AG10803 (cell line): ENCODE results near the gene VPS25.

Experiments used
- DNase-seq: peaks from one replicate; pipeline ENCODE4 v3.0.0; 2010; ENCODE audit warnings: low read depth
- H3K4me3 ChIP-seq: 2 replicates; pipeline ENCODE4 v1.5.1; 2011; ENCODE audit warnings: mild to moderate bottlenecking, low read length, control low read depth
- TF ChIP-seq, protein P1 (sequence below): conservative IDR thresholded peaks from 2 replicates; pipeline ENCODE4 v1.5.1; 2011; ENCODE audit warnings: mild to moderate bottlenecking, low read length, control low read depth, inconsistent platforms

Gene VPS25

DNA sequence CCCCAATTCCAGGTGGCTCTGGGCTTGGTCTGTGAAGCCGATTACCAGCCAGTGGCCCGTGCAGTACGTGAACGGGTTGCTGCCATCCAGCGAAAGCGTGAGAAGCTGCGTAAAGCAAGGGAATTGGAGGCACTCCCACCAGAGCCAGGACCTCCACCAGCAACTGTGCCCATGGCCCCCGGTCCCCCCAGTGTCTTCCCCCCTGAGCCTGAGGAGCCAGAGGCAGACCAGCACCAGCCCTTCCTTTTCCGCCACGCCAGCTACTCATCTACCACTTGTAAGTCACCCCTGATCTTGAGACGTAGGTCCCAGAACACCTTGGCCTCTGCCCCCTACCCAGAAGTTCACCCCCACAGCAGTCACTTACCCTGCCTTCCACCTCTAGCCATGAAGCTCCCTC, 14.0 kb downstream of the VPS25 start:
- H3K4me3 ChIP-seq: no peak overlapping the region
- TF ChIP-seq, protein P1, sequence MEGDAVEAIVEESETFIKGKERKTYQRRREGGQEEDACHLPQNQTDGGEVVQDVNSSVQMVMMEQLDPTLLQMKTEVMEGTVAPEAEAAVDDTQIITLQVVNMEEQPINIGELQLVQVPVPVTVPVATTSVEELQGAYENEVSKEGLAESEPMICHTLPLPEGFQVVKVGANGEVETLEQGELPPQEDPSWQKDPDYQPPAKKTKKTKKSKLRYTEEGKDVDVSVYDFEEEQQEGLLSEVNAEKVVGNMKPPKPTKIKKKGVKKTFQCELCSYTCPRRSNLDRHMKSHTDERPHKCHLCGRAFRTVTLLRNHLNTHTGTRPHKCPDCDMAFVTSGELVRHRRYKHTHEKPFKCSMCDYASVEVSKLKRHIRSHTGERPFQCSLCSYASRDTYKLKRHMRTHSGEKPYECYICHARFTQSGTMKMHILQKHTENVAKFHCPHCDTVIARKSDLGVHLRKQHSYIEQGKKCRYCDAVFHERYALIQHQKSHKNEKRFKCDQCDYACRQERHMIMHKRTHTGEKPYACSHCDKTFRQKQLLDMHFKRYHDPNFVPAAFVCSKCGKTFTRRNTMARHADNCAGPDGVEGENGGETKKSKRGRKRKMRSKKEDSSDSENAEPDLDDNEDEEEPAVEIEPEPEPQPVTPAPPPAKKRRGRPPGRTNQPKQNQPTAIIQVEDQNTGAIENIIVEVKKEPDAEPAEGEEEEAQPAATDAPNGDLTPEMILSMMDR: no peak
- no peak for DNase-seq

DNA sequence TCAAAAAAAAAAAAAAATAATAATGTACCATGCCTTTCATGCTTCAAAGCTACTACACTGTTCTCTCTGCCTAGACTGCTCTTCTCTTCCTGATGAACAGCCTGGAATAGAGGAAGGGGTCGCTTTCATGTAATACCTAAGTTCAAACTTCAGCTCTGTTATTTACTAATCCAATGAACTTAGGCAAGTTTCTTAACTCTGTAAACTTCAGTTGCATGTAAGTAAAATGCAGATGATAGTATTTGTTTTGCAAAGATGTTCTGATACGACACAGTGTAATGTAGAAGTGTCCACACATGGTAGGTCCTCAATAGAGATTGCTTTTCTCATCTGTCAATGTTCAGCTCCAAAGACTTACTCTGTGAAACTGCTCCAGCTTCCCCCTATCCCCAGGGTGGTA, 18.7 kb downstream of the VPS25 start:
- DNase-seq: no peak
- TF ChIP-seq, protein P1: no peak
- no peak overlapping the region for H3K4me3 ChIP-seq

DNA sequence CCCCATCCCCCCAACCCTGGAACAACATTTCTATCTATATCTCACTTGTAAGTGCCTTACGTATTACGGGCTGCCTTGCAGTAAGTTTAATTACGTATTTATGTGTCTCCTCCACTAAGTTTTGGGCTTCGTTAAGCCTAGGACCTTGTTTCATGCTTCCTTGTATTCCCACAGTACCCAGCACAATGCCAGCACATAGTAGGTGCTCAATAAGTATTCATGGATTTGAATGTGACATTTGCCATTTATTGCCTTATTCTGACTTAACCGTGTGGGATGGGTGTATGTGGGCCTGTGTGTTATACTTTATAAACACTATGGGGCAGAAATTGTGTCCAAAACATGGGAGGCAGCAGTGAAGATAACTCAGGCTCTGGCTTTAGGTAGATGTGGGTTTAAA, 19.3 kb downstream of the VPS25 start:
- TF ChIP-seq, protein P1: no peak
- H3K4me3 ChIP-seq: no peak overlapping the region
- no peak for DNase-seq

DNA sequence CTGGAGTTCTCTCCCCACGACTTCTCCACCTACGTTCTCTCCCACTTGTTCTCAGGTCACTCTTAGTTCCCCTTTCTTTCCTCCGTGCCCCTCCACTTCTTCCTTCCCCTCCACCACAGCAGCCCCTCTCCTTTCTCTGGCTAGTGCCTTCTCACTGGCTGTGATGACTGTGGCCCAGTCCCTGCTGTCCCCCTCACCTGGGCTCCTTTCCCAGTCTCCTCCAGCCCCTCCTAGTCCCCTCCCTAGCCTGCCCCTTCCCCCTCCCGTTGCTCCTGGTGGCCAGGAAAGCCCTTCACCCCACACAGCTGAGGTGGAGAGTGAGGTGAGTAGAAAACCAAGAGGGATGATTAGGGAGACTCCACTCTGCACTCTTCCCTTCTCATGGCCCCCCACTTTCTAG, 21.8 kb downstream of the VPS25 start:
- H3K4me3 ChIP-seq: no peak overlapping the region
- TF ChIP-seq, protein P1: no peak
- no peak for DNase-seq

DNA sequence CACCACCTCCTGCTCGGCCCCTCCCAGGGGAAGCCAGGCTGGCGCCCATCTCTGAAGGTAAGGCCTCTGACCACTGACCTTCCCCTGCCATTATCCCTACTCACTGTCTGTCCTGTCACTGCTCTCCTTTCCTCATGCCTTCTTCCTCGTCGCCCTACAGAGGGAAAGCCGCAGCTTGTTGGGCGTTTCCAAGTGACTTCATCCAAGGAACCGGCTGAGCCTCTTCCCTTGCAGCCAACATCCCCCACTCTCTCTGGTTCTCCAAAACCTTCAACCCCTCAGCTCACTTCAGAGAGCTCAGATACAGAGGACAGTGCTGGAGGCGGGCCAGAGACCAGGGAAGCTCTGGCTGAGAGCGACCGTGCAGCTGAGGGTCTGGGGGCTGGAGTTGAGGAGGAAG, 22.2 kb downstream of the VPS25 start:
- H3K4me3 ChIP-seq: no peak overlapping the region
- no peak for DNase-seq
- TF ChIP-seq, protein P1: no peak

DNA sequence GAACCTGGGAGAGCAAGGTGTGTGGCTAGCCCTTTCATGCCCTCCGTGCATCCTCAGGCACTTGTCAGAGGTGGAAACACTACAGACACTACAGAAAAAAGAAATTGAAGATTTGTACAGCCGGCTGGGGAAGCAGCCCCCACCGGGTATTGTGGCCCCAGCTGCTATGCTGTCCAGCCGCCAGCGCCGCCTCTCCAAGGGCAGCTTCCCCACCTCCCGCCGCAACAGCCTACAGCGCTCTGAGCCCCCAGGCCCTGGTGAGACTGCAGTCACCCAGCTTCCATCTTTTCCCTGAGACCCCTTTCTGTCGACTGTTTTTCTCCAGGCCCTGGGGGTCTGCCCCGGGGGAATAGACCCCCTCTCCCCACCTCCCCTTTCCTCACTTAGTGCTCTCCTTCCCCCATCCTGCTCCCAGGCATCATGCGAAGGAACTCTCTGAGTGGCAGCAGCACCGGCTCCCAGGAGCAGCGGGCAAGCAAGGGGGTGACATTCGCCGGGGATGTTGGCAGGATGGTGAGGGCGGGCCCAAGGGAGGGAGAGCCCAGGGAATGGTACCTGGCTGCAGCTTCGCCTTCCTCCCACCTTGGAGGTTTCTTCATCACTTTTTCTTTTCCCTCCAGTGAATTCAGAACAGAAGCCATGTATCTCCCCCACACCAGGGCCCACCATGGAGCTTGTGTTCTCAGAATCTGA, 23.0 kb downstream of the VPS25 start:
- H3K4me3 ChIP-seq: no peak overlapping the region
- no peak for DNase-seq
- TF ChIP-seq, protein P1: no peak
